Measurements from ENCODE around the gene CACNA1S.

Gene CACNA1S

DNA sequence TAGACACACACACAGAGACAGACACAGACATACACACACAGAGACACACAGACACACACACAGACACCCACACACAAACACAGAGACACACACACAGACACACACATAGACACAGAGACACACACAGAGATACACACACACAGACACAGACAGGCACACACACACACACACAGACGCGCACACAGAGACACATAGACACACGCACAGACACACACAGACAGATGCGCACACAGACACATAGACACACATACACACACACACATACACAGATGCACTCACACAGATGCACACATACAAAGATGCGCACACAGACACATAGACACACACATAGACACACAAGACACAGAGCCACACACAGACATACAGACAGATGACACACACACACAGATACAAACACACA lies 104.7 kb downstream of the CACNA1S start:
- FAIRE-seq: no peak

DNA sequence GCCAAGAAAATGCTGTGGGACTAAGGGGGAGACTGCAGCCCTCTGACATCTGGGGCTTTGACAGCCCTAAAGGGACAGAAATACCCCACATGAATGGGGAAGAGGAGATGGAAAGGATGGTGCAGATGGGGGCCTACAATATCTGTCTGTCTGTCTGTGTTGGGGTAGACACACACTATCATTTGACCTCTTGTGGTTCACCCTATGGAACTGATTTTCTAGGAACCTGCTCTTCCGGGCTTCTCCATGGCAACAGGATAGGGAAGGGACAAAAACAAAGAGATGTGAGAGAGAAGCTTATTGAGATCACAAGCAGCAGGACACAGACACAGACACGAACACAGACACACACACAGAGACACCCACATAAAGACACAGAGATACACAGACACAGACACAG lies 105.8 kb downstream of the CACNA1S start:
- FAIRE-seq: no peak

DNA sequence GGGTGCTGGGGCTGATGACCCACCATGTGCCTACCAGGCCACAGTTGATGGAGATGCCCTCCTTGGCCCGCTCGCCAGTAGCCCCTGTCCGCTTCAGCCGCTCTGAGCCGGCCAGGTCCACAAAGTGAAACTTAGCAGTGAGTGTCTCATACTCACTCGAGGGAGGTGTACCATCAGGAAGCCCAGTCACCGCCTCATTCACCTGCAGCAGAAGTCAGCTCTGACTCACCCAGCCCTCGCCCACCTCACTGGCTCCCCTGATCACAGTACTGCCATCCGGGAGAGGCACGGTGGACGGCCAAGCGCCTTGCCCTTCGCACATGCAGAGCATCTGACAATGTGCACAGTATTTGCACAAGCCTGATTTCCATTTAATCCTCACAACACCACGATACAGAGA lies 107.5 kb downstream of the CACNA1S start:
- FAIRE-seq: no peak

DNA sequence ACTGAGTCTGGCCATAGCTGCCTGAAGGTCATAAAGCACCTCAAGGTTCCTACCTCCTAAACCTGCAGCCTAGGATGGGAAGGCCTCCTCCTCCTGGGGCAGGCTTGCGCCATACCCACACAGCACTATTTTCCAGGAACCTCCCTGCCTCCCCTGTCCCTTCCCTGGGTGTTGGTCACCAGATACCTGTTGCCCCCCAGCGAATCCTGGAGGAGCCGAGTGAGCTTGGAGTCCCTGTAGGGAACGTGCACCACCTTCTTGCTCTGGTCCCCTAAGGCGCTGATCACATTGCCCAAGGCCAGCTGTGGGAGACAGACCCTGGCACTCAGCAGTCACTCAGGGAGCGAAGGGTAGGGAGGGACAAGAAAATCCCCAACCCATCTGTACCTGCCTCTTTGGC lies 108.1 kb downstream of the CACNA1S start:
- no peak for FAIRE-seq

DNA sequence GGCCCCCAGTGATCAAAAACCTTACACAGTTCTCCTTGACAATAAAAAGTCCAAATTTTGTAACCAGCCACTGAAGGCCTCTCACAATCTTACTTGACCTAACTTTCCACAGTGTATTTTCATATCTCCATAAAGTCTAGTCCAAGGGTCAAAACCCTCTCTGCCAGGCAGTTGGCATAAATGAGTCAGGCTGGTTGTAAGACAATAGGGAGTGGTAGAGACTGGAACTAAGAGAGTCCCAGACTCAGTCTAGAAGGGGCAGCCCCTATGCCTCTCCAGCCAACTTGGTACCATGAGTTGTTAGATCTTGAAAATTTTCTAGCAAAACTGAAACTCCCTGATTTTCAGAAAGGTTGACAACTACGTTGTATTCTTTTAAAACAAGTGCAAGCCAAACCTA lies 109.7 kb downstream of the CACNA1S start:
- no peak for FAIRE-seq

DNA sequence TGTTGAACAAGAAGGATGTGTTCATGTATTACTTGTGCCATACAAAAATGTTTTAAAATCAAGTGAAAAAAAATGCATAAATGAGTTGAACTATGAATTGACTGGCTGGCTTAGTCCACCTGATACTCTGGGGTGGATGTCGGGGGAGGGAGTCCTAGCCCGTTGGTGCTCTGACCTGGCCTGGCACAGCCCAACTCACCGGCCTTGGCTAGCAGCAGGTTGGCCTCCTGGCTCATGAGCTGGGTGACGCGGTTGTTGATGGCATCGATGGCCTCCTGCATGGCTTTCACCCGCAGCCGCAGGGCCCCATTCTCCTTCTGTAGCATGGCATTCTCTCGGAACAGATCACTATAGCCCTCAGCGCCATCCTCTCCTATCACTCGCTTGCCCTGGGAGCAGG lies 110.3 kb downstream of the CACNA1S start:
- FAIRE-seq: no peak

DNA sequence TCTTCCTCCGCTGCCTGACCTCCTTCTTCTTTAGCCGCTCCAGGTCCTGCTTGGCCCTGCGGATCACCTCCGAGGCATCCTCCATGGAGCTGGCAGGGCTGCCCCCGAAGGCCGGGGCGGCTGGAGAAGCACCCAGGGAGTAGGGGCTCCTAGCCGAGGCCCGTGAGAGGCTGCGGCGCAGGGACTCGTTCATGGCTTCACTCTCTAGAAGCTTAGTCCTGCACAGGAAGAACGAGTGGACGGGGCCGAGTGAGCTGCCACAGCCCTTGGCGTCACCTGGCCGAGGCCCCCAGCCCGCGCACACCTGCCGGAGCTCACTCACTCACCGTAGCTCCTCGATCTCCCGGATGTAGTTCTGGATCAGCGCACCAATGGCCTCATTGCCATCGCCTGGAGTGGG lies 111.8 kb downstream of the CACNA1S start:
- no peak for FAIRE-seq

DNA sequence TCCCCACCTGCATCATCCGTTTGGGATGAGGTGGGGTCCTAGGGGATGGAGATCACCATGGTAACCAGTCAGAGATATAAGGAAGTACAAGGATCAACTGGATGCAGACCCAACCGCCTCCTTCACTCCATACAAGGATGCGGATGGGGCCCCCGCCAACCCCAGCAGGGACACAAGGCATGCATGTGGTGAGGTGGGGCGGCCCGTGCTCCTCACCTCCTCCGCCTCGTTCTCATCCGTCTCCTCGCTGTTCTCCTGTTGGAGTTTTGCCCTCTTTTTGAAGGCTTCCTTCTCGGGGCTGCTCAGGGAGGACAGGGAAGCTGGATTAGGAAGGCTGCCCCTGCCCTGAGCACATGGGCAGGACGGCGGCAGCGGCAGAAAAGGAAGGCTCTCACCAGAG lies 112.6 kb downstream of the CACNA1S start:
- FAIRE-seq: no peak

DNA sequence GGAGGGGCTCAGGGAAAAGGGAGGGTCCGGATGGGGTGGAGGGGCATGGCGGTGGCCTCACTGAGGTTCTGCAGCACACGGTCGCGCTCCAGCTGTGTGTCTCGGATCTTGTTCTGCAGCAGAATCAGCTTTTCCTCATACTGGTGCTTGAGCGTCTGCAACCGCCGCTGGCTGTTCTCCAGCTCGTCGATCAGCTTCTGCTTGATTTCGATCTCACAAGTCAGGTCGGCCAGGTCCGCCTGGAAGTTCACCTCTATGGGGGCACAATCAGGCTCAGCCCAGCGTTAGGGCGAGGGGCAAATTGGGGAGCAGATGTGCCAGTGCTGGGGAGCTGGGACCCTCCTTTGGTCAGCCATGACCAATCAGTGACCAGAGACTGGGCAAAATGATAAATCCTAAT lies 113.9 kb downstream of the CACNA1S start:
- FAIRE-seq: no peak

DNA sequence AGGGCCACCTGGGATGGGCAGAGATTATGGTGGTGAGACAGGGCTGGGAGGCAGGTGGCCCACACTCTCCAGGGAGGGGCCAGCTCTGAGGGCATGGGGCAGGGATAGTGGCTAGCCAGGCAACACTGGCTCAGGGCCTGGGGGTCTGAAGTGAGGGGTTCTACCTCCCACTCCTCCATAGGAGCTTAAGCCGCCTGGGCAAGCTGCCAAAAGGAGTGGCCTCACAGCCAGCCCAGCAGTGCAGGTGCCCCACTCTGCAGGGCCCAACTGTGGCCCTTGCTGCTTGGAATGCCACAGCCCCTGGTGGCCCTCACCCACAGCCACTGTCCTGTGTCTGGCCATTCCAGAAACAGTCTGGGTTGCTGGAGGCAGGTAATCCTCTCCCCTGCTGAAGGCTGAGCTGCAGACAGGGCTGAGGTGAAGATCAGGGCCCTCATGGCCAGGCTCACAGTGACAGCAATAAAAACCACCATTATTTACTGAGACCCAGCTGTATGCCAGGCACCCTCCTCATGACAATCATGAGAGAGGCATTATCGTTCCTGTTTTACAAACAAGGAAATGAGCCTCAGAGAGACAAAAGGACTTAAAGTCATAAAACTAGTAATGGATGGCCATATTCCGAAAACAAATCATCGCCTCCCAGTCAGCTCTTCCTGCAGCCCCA lies 119.7 kb downstream of the CACNA1S start:
- FAIRE-seq: no peak

DNA sequence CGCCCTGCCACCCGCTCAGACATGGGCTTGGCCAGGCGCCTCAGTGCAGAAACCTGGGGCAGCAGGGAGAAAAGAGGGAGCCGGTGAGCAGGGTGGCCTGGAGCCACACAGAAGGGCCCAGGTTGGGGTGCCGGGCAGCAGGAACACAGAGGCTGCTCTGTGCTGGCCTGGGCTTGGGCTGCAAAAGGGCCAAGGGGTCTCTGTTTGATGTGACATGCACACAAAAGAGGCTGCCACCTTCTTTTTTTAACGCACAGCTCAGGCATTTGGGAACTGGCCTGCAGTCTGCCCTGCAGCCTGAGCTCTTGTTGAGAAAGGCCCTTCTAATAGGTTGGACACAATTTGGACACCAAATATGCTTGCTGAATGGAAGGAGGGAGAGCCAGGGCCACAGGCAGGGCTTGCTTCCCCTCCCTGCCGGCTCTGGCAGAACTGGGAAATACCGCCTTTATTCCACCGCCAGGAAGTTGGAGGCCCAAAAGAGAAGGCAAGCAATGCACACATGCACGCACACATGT lies 121.1 kb downstream of the CACNA1S start:
- no peak for FAIRE-seq

DNA sequence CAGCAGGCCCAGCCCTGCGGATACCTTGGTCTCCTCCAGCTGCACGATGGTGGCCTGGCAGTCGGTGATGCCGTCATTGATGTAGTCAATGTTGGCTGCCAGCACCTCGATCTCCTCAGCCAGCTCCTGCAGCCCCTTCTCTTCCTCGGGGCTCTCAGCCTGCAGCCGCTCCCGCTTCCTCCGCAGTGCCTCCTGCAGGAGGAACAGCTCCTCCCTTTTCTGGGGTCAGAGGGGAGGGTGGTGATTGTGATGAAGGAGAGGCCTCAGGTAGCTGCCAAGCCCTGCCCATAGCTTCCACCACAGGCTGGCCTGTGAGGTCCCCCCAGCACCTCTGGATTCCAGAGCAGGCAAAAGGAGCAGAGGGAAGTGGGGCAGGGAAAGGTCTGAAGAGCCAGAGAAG lies 122.1 kb downstream of the CACNA1S start:
- no peak for FAIRE-seq

All from colon (tissue), 2 donors.